ENCODE data around the gene PTPN2.
A peak's percentile ranks its signal among the peaks of the same experiment; 100 is the strongest.

PTPN2 gene

GRCh38 chr18:12823892-12824291 lies 60.1 kb downstream of the PTPN2 start:
- H3K4me3 ChIP-seq (ENCODE audit: insufficient read length, low read depth) = no peak overlapping the region
- TF ChIP-seq ZNF274 (IDR thresholded peaks at IDR 0.05; ENCODE audit: low read depth, low read length) (no peak), SUZ12 (IDR thresholded peaks at IDR 0.05; ENCODE audit: extremely low read depth, insufficient read depth, insufficient read length) (no peak), YY1 (IDR thresholded peaks at IDR 0.05; ENCODE audit: insufficient read depth, insufficient read length) (no peak)
- no peaks in the 10 kb centered on the region for H3K27me3 ChIP-seq (ENCODE audit: insufficient read depth, insufficient read length)
- H3K36me3 ChIP-seq (ENCODE audit: insufficient read depth, insufficient read length, low read length) = peaks cover 16% of the 10 kb centered on the region
- H3K9ac ChIP-seq (ENCODE audit: insufficient read length, low read depth) = no peak overlapping the region
- no peak for DNase-seq (ENCODE audit: low read depth, low spot score)
- no peaks in the 10 kb centered on the region for H3K4me1 ChIP-seq (ENCODE audit: insufficient read depth, insufficient read length)
- H3K9me3 ChIP-seq (ENCODE audit: insufficient read depth, low read length) = 0 out of 2 replicates have a peak, but pooled peaks cover 5% of the 10 kb centered on the region

GRCh38 chr18:12821408-12821807 lies 62.6 kb downstream of the PTPN2 start:
- no peaks in the 10 kb centered on the region for H3K27me3 ChIP-seq (ENCODE audit: insufficient read depth, insufficient read length)
- no peaks in the 10 kb centered on the region for H3K4me1 ChIP-seq (ENCODE audit: insufficient read depth, insufficient read length)
- H3K9me3 ChIP-seq (ENCODE audit: insufficient read depth, low read length) = no peaks in the 10 kb centered on the region
- no peak overlapping the region for H3K9ac ChIP-seq (ENCODE audit: insufficient read length, low read depth)
- TF ChIP-seq SUZ12 (IDR thresholded peaks at IDR 0.05; ENCODE audit: extremely low read depth, insufficient read depth, insufficient read length) = no peak
- no peak for TF ChIP-seq ZNF274 (IDR thresholded peaks at IDR 0.05; ENCODE audit: low read depth, low read length)
- TF ChIP-seq YY1 (IDR thresholded peaks at IDR 0.05; ENCODE audit: insufficient read depth, insufficient read length) = no peak
- peaks cover 19% of the 10 kb centered on the region for H3K36me3 ChIP-seq (ENCODE audit: insufficient read depth, insufficient read length, low read length)
- DNase-seq (ENCODE audit: low read depth, low spot score) = peak; percentile 20
- H3K4me3 ChIP-seq (ENCODE audit: insufficient read length, low read depth) = no peak overlapping the region

GRCh38 chr18:12820506-12820905 lies 63.5 kb downstream of the PTPN2 start:
- H3K4me3 ChIP-seq (ENCODE audit: insufficient read length, low read depth) = no peak overlapping the region
- no peaks in the 10 kb centered on the region for H3K4me1 ChIP-seq (ENCODE audit: insufficient read depth, insufficient read length)
- DNase-seq (ENCODE audit: low read depth, low spot score) = no peak
- H3K36me3 ChIP-seq (ENCODE audit: insufficient read depth, insufficient read length, low read length) = peaks cover 27% of the 10 kb centered on the region
- no peak for TF ChIP-seq ZNF274 (IDR thresholded peaks at IDR 0.05; ENCODE audit: low read depth, low read length)
- TF ChIP-seq SUZ12 (IDR thresholded peaks at IDR 0.05; ENCODE audit: extremely low read depth, insufficient read depth, insufficient read length) = no peak
- TF ChIP-seq YY1 (IDR thresholded peaks at IDR 0.05; ENCODE audit: insufficient read depth, insufficient read length) = no peak
- no peak overlapping the region for H3K9ac ChIP-seq (ENCODE audit: insufficient read length, low read depth)
- no peaks in the 10 kb centered on the region for H3K9me3 ChIP-seq (ENCODE audit: insufficient read depth, low read length)
- no peaks in the 10 kb centered on the region for H3K27me3 ChIP-seq (ENCODE audit: insufficient read depth, insufficient read length)

DNA sequence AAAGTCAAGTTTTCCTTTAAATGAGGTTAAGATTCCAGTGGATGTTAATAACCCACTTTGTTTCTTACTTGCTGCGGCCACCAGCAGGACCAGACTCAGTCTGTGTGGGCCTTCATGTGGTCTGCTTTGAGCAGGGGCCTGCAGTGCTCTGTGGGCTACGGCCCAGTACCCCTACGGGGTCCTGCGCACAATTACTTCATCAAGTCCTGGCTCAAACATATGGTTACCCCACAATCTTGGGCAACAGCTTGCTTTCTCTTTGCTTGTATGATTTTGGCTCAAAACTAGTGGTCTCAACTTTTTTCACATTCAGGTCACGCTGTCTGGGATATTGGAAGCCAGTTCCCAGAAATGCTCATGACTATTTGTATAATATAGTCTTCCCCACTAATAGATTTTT lies 64.2 kb downstream of the PTPN2 start:
- Histone ChIP-seq H3K9ac (ENCODE audit: insufficient read length, low read depth) (no peak overlapping the region), H3K27me3 (ENCODE audit: insufficient read depth, insufficient read length) (no peaks in the 10 kb centered on the region), H3K36me3 (ENCODE audit: insufficient read depth, insufficient read length, low read length) (peaks cover 22% of the 10 kb centered on the region), H3K4me1 (ENCODE audit: insufficient read depth, insufficient read length) (no peaks in the 10 kb centered on the region), H3K9me3 (ENCODE audit: insufficient read depth, low read length) (no peaks in the 10 kb centered on the region), H3K4me3 (ENCODE audit: insufficient read length, low read depth) (no peak overlapping the region)
- DNase-seq (ENCODE audit: low read depth, low spot score) = no peak
- TF ChIP-seq YY1 (IDR thresholded peaks at IDR 0.05; ENCODE audit: insufficient read depth, insufficient read length) = no peak

DNA sequence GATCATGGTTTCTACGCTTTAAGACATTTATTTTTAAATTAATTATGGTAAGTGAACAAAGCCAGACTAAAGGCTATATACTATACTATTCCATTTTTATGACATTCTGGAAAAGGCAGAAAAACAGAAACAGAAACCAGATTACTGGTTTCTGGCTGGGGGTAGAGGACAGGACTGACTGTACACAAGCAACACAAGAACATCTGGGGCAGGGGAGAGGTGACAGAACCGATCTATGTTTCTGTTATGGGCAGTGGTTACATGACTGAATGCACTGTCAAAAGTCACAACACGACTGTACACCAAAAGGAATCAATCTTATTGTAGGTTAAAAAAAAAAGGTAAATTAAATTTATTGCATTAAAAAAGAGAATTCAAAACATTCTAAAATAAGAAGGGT lies 64.7 kb downstream of the PTPN2 start:
- no peak for DNase-seq (ENCODE audit: low read depth, low spot score)
- no peak overlapping the region for H3K4me3 ChIP-seq (ENCODE audit: insufficient read length, low read depth)
- H3K9me3 ChIP-seq (ENCODE audit: insufficient read depth, low read length) = no peaks in the 10 kb centered on the region
- no peak overlapping the region for H3K9ac ChIP-seq (ENCODE audit: insufficient read length, low read depth)
- peaks cover 23% of the 10 kb centered on the region for H3K36me3 ChIP-seq (ENCODE audit: insufficient read depth, insufficient read length, low read length)
- no peaks in the 10 kb centered on the region for H3K4me1 ChIP-seq (ENCODE audit: insufficient read depth, insufficient read length)
- no peaks in the 10 kb centered on the region for H3K27me3 ChIP-seq (ENCODE audit: insufficient read depth, insufficient read length)
- no peak for TF ChIP-seq ZNF274 (IDR thresholded peaks at IDR 0.05; ENCODE audit: low read depth, low read length)
- no peak for TF ChIP-seq YY1 (IDR thresholded peaks at IDR 0.05; ENCODE audit: insufficient read depth, insufficient read length)
- TF ChIP-seq SUZ12 (IDR thresholded peaks at IDR 0.05; ENCODE audit: extremely low read depth, insufficient read depth, insufficient read length) = no peak

DNA sequence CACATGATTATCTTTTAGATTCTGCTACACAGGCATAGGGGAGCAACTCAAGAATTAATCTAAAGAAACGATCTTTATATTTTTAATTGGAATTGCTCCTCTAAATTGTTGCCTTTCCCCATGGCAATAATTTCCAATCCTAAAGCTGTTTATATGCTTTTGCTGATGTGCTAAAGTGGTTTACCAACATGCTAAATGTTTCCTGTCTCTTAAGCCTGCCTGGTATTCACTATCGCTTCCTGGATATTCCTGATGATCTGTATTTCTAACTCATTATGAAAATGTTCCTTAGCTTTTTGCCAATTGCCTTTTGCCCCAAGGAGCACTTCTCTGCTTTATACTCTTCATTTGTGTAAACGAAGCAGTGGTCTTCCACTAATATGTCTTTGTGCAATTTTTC lies 65.8 kb downstream of the PTPN2 start:
- TF ChIP-seq SUZ12 (IDR thresholded peaks at IDR 0.05; ENCODE audit: extremely low read depth, insufficient read depth, insufficient read length) (no peak), ZNF274 (IDR thresholded peaks at IDR 0.05; ENCODE audit: low read depth, low read length) (no peak), YY1 (IDR thresholded peaks at IDR 0.05; ENCODE audit: insufficient read depth, insufficient read length) (no peak)
- H3K4me3 ChIP-seq (ENCODE audit: insufficient read length, low read depth) = no peak overlapping the region
- H3K4me1 ChIP-seq (ENCODE audit: insufficient read depth, insufficient read length) = no peaks in the 10 kb centered on the region
- H3K36me3 ChIP-seq (ENCODE audit: insufficient read depth, insufficient read length, low read length) = peaks cover 27% of the 10 kb centered on the region
- no peaks in the 10 kb centered on the region for H3K27me3 ChIP-seq (ENCODE audit: insufficient read depth, insufficient read length)
- H3K9ac ChIP-seq (ENCODE audit: insufficient read length, low read depth) = no peak overlapping the region
- no peak for DNase-seq (ENCODE audit: low read depth, low spot score)
- no peaks in the 10 kb centered on the region for H3K9me3 ChIP-seq (ENCODE audit: insufficient read depth, low read length)

DNA sequence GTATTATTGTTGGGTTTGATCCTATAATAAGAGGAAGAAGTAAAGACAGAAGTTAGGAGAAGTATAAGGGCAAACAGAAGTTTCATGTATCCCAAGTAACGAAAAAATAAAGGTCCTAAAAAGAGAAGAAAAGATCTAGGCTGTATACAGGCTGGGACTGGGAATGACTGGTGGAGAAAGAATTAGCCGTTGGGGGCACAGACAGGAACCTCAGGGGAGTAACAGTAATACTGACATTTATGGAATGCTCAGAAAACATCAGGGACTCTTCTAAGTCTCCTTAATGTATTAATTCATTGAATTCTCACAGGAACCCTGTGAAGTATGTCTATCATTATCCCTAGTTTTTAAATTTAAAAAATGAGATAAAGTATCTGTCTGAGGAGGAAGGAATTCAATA lies 67.6 kb downstream of the PTPN2 start:
- Histone ChIP-seq H3K9ac (ENCODE audit: insufficient read length, low read depth) (no peak overlapping the region), H3K4me3 (ENCODE audit: insufficient read length, low read depth) (no peak overlapping the region), H3K9me3 (ENCODE audit: insufficient read depth, low read length) (no peaks in the 10 kb centered on the region), H3K36me3 (ENCODE audit: insufficient read depth, insufficient read length, low read length) (peaks cover 31% of the 10 kb centered on the region), H3K4me1 (ENCODE audit: insufficient read depth, insufficient read length) (no peaks in the 10 kb centered on the region), H3K27me3 (ENCODE audit: insufficient read depth, insufficient read length) (no peaks in the 10 kb centered on the region)
- no peak for TF ChIP-seq ZNF274 (IDR thresholded peaks at IDR 0.05; ENCODE audit: low read depth, low read length)
- no peak for TF ChIP-seq YY1 (IDR thresholded peaks at IDR 0.05; ENCODE audit: insufficient read depth, insufficient read length)
- no peak for TF ChIP-seq SUZ12 (IDR thresholded peaks at IDR 0.05; ENCODE audit: extremely low read depth, insufficient read depth, insufficient read length)
- DNase-seq (ENCODE audit: low read depth, low spot score) = no peak
